Fibroblast of villous mesenchyme (primary cell): Measurements from ENCODE around the gene RUNX1. TPM values are rescaled to one million over a fixed set of nuclear protein-coding genes. Genes with fewer than 3 reads are reported as not detected.

Experiments
- DNase-seq: peaks from one replicate; pipeline ENCODE4 v3.0.0-alpha.2; 2010; ENCODE audit warnings: low read depth
- H3K4me3 ChIP-seq: 2 replicates; pipeline ENCODE4 v1.5.1; 2011; ENCODE audit warnings: low read depth, mild to moderate bottlenecking, low read length
- total RNA-seq: library from RNA; depleted of rRNA; stranded (reverse); fragments of >200 nt; gene quantifications from 2 replicates; pipeline ENCODE4 v1.2.3, GENCODE V29; 2012
- TF ChIP-seq, protein P1 (sequence below): IDR thresholded peaks from 2 replicates; pipeline ENCODE4 v1.5.1; 2012; ENCODE audit warnings: low read depth, mild to moderate bottlenecking, low read length; ENCODE audit not compliant: insufficient read depth

The RUNX1 gene
- total RNA-seq, 1 donor, result 21.6 TPM

GRCh38 chr21:35046263-35046624 is 2.9 kb downstream of the RUNX1 start:
- DNase-seq, result no peak
- TF ChIP-seq, protein P1, sequence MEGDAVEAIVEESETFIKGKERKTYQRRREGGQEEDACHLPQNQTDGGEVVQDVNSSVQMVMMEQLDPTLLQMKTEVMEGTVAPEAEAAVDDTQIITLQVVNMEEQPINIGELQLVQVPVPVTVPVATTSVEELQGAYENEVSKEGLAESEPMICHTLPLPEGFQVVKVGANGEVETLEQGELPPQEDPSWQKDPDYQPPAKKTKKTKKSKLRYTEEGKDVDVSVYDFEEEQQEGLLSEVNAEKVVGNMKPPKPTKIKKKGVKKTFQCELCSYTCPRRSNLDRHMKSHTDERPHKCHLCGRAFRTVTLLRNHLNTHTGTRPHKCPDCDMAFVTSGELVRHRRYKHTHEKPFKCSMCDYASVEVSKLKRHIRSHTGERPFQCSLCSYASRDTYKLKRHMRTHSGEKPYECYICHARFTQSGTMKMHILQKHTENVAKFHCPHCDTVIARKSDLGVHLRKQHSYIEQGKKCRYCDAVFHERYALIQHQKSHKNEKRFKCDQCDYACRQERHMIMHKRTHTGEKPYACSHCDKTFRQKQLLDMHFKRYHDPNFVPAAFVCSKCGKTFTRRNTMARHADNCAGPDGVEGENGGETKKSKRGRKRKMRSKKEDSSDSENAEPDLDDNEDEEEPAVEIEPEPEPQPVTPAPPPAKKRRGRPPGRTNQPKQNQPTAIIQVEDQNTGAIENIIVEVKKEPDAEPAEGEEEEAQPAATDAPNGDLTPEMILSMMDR, result no peak
- no peak overlapping the region for H3K4me3 ChIP-seq

- DNase-seq, result no peak
- no peak overlapping the region for H3K4me3 ChIP-seq
Observed at GRCh38 chr21:35045542-35046262, 3.4 kb downstream of the RUNX1 start.

GRCh38 chr21:35044770-35045541 is 4.1 kb downstream of the RUNX1 start:
- TF ChIP-seq, protein P1, result no peak
- no peak for DNase-seq
- no peak overlapping the region for H3K4me3 ChIP-seq

More at GRCh38 chr21:35045542-35046262, 3.4 kb downstream of the RUNX1 start:
- TF ChIP-seq, protein P1, result no peak

GRCh38 chr21:35044128-35044527 is 5.0 kb downstream of the RUNX1 start:
- TF ChIP-seq, protein P1, result no peak
- H3K4me3 ChIP-seq, result no peak overlapping the region
- no peak for DNase-seq

- no peak for DNase-seq
- TF ChIP-seq, protein P1, result no peak
- H3K4me3 ChIP-seq, result no peak overlapping the region
Observed at GRCh38 chr21:35043549-35043948, 5.6 kb downstream of the RUNX1 start.

DNA sequence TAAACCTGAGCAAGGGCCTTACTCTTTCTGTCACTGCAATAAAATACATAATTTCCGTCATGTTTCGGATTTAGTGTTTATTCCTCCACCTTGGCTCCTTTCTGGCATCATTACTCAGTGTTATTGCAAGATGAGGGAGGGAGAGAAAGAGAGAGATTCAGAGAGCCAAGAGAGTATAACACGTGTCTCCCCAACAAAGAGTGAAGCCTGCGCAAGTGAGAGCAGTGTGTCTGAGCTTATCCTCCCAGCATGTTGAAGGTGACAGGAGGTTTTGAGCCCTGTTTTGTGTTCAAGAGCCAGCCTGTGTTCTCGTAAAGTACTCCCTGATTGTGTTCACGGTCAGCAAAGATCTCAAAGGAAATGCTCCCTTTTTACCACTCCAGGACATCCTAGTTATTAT is 6.3 kb downstream of the RUNX1 start:
- TF ChIP-seq, protein P1, result no peak
- no peak for DNase-seq
- H3K4me3 ChIP-seq, result no peak overlapping the region
